Endodermal cell (in vitro differentiated cells): ENCODE results near the gene COL9A3. TPM values are rescaled to one million over a fixed set of nuclear protein-coding genes. Genes with fewer than 3 reads are reported as not detected.

Experiments
- DNase-seq: peaks from one replicate; pipeline ENCODE4 v3.0.0-alpha.2; 2017
- H3K27ac ChIP-seq: 2 replicates; pipeline ENCODE4 v1.5.1; 2013; ENCODE audit warnings: mild to moderate bottlenecking, low read depth, low read length, moderate library complexity
- H3K27me3 ChIP-seq: 2 replicates; pipeline ENCODE4 v1.6.1; 2013; ENCODE audit warnings: mild to moderate bottlenecking, low read length, moderate library complexity; ENCODE audit not compliant: insufficient read depth, control insufficient read depth, poor library complexity, severe bottlenecking
- H3K36me3 ChIP-seq: 2 replicates; pipeline ENCODE4 v1.7.0; 2013; ENCODE audit warnings: mild to moderate bottlenecking, low read length, moderate library complexity; ENCODE audit not compliant: control insufficient read depth, insufficient read depth
- H3K4me1 ChIP-seq: one replicate; pipeline ENCODE4 v1.7.0; 2013; ENCODE audit warnings: low read length; ENCODE audit not compliant: control insufficient read depth, insufficient read depth
- H3K4me3 ChIP-seq: 2 replicates; pipeline ENCODE4 v1.5.1; 2013; ENCODE audit warnings: mild to moderate bottlenecking, low read length, moderate library complexity
- H3K9ac ChIP-seq: 2 replicates; pipeline ENCODE4 v1.6.1; 2013; ENCODE audit warnings: mild to moderate bottlenecking, low read length, moderate library complexity; ENCODE audit not compliant: poor library complexity, severe bottlenecking; ENCODE audit errors: extremely low read depth
- H3K9me3 ChIP-seq: 2 replicates; pipeline ENCODE4 v1.6.1; 2013; ENCODE audit warnings: mild to moderate bottlenecking, low read length, moderate library complexity; ENCODE audit not compliant: control insufficient read depth
- H3K27ac Mint-ChIP-seq: 2 replicates; pipeline ENCODE4 v1.8.0; 2020; ENCODE audit warnings: mixed read lengths
- H3K27me3 Mint-ChIP-seq: 2 replicates; pipeline ENCODE4 v1.8.0; 2021; ENCODE audit warnings: mild to moderate bottlenecking, mixed read lengths; ENCODE audit not compliant: insufficient read depth
- H3K36me3 Mint-ChIP-seq: 2 replicates; pipeline ENCODE4 v1.8.0; 2020; ENCODE audit warnings: low read depth, mixed read lengths
- H3K4me1 Mint-ChIP-seq: 2 replicates; pipeline ENCODE4 v1.8.0; 2020; ENCODE audit warnings: mixed read lengths
- H3K4me3 Mint-ChIP-seq: 2 replicates; pipeline ENCODE4 v1.8.0; 2020; ENCODE audit warnings: mild to moderate bottlenecking, moderate library complexity, mixed read lengths
- H3K9me3 Mint-ChIP-seq: 2 replicates; pipeline ENCODE4 v1.8.0; 2020; ENCODE audit warnings: mild to moderate bottlenecking, mixed read lengths
- WGBS, 2 experiments: methylation state at CpG; one replicate each; pipeline versions ENCODE4 v1.1.5 to v1.1.7; 2013; ENCODE audit warnings: missing lambda C conversion rate in 2 of 2, mixed read lengths in 1 of 2; ENCODE audit not compliant: insufficient coverage in 1 of 2, insufficient read length in 1 of 2; 5-methylcytosine and 5-hydroxymethylcytosine counted together
- total RNA-seq, 2 donors: library from RNA; stranded (reverse); fragmentation: NEBNext Ultra II Directional in 1 of 2; extraction: Animal tissue kit (Norgen Biotek cat#: 25700) in 1 of 2; gene quantifications; 2 replicates in 1 of 2; 3 replicates in 1 of 2; pipeline ENCODE4 v1.2.1, GENCODE V29; 2021
- TF ChIP-seq, protein P1 (sequence below): fragments of 200-600 bp; sonication (generic); conservative IDR thresholded peaks from 2 replicates; pipeline ENCODE4 v1.5.0; 2021; ENCODE audit warnings: antibody characterized with exemption, mild to moderate bottlenecking

Gene COL9A3
- total RNA-seq, 2 donors from 2014 or later, result 48.9 to 133 TPM

DNA sequence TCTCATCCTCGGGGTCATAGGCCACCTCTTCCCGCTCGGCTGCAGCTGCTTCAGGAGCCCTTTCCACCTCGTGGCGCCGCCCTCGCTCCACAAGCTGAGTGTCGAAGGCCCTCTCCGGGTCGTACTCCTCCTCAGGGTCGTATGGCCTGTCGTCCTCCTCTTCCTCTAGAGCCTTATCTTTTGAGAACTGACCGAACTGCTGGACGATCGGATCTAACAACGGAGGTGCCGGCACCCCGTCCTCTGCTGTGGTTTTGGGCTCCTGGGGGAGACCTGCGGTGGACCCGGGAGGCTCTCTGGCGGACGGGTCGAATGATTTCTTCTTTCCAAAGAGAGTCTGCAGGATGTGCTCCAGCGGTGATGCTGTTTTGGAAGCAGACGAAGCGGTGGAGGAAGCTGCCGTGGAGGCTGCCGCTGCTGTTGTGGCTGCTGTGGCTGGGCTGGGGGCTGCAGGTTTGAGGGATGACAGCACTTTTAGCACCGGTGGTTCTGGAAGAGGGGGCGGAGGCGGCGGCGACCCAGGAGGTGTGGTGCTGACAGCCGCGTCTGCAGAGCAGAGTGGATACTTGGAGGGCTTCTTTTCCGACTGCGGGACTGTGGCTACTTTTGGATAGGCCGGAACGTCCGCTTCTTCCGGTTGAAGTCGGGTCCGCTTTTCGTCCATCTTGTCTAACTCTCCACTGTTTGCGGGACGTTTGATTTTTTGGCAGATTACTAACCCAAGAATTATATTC, 65.0 kb downstream of the COL9A3 start:
- peaks cover 18% of the 10 kb centered on the region for H3K36me3 Mint-ChIP-seq
- no peaks in the 10 kb centered on the region for H3K9me3 ChIP-seq
- H3K27ac ChIP-seq, result no peak overlapping the region
- peak overlapping the region; percentile 65 for H3K27ac Mint-ChIP-seq
- no peak overlapping the region for H3K4me3 Mint-ChIP-seq
- TF ChIP-seq, protein P1, sequence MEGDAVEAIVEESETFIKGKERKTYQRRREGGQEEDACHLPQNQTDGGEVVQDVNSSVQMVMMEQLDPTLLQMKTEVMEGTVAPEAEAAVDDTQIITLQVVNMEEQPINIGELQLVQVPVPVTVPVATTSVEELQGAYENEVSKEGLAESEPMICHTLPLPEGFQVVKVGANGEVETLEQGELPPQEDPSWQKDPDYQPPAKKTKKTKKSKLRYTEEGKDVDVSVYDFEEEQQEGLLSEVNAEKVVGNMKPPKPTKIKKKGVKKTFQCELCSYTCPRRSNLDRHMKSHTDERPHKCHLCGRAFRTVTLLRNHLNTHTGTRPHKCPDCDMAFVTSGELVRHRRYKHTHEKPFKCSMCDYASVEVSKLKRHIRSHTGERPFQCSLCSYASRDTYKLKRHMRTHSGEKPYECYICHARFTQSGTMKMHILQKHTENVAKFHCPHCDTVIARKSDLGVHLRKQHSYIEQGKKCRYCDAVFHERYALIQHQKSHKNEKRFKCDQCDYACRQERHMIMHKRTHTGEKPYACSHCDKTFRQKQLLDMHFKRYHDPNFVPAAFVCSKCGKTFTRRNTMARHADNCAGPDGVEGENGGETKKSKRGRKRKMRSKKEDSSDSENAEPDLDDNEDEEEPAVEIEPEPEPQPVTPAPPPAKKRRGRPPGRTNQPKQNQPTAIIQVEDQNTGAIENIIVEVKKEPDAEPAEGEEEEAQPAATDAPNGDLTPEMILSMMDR, result no peak
- H3K9ac ChIP-seq, result no peak overlapping the region
- H3K27me3 ChIP-seq, result no peaks in the 10 kb centered on the region
- peaks cover 5% of the 10 kb centered on the region for H3K4me1 Mint-ChIP-seq
- H3K9me3 Mint-ChIP-seq, result no peaks in the 10 kb centered on the region
- no peak for DNase-seq
- H3K4me3 ChIP-seq, result no peak overlapping the region
- 95 to 97% methylated on average over 39 to 46 of the region's 46 CpGs for WGBS, 2 experiments
- H3K4me1 ChIP-seq, result no peaks in the 10 kb centered on the region
- peaks cover 26% of the 10 kb centered on the region for H3K36me3 ChIP-seq
- no peaks in the 10 kb centered on the region for H3K27me3 Mint-ChIP-seq

DNA sequence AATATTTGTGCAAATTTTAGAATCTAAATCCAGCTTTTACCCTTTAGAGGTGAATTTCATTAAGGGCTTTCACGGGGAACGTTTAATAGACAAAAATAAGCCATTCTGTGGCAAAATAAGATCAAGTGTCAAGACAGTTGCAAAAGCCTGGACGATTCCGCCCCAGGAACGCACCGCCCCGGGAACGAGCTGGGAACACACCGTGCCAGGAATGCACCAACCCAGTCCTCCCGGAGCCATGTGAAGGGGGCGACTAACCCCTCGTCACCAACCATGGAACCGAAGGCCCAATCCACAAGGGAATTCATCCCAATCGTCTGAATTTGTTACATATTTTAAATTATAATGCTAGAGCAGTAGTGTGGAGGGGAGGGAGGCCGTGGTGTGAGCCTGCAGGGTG, 65.6 kb downstream of the COL9A3 start:
- H3K27me3 Mint-ChIP-seq, result no peaks in the 10 kb centered on the region
- H3K36me3 Mint-ChIP-seq, result peaks cover 24% of the 10 kb centered on the region
- 95 to 96% methylated on average over 9 to 14 of the region's 15 CpGs for WGBS, 2 experiments
- H3K4me3 Mint-ChIP-seq, result no peak overlapping the region
- no peak overlapping the region for H3K27ac Mint-ChIP-seq
- TF ChIP-seq, protein P1, result no peak
- Histone ChIP-seq H3K27me3 (no peaks in the 10 kb centered on the region), H3K9ac (no peak overlapping the region), H3K4me3 (no peak overlapping the region), H3K36me3 (peaks cover 32% of the 10 kb centered on the region), H3K9me3 (no peaks in the 10 kb centered on the region), H3K4me1 (no peaks in the 10 kb centered on the region), H3K27ac (no peak overlapping the region)
- no peaks in the 10 kb centered on the region for H3K9me3 Mint-ChIP-seq
- DNase-seq, result no peak
- peaks cover 5% of the 10 kb centered on the region for H3K4me1 Mint-ChIP-seq

- H3K9me3 ChIP-seq, result no peaks in the 10 kb centered on the region
- 84 to 89% methylated on average over 6 to 8 of the region's 8 CpGs for WGBS, 2 experiments
- peaks cover 45% of the 10 kb centered on the region for H3K36me3 Mint-ChIP-seq
- peaks cover 44% of the 10 kb centered on the region for H3K36me3 ChIP-seq
- no peak overlapping the region for H3K4me3 ChIP-seq
- peak overlapping the region; percentile 70 for H3K27ac Mint-ChIP-seq
- no peaks in the 10 kb centered on the region for H3K27me3 ChIP-seq
- H3K9me3 Mint-ChIP-seq, result no peaks in the 10 kb centered on the region
- H3K4me1 ChIP-seq, result no peaks in the 10 kb centered on the region
- no peak overlapping the region for H3K4me3 Mint-ChIP-seq
- DNase-seq, result no peak
- H3K4me1 Mint-ChIP-seq, result no peaks in the 10 kb centered on the region
- H3K27me3 Mint-ChIP-seq, result no peaks in the 10 kb centered on the region
- H3K27ac ChIP-seq, result no peak overlapping the region
- H3K9ac ChIP-seq, result no peak overlapping the region
- TF ChIP-seq, protein P1, result no peak
These were observed 67.7 kb downstream of the COL9A3 start for GRCh38 chr20:62884556-62884955.
